H9 (cell line): ENCODE results near the gene SPTBN4. TPM values are rescaled to one million over a fixed set of nuclear protein-coding genes. Genes with fewer than 3 reads are reported as not detected.

Source experiments
- DNase-seq: peaks from one replicate; pipeline ENCODE4 v3.0.0-alpha.2; 2017
- H2AFZ ChIP-seq: one replicate; pipeline ENCODE4 v1.6.1; 2013; ENCODE audit warnings: mild to moderate bottlenecking, low read length, control low read depth, moderate library complexity
- H2AK5ac ChIP-seq: 2 replicates; pipeline ENCODE4 v1.6.1; 2013; ENCODE audit warnings: low read length, control low read depth, mixed read lengths; ENCODE audit not compliant: insufficient read length
- H2BK120ac ChIP-seq: one replicate; pipeline ENCODE4 v1.6.1; 2013; ENCODE audit warnings: low read depth, mild to moderate bottlenecking, low read length, control low read depth, inconsistent platforms; ENCODE audit not compliant: poor library complexity, severe bottlenecking
- H2BK12ac ChIP-seq: 2 replicates; pipeline ENCODE4 v1.6.1; 2013; ENCODE audit warnings: low read length, control low read depth, mixed read lengths, low read depth; ENCODE audit not compliant: insufficient read length
- H2BK15ac ChIP-seq: 2 replicates; pipeline ENCODE4 v1.6.1; 2013; ENCODE audit warnings: low read depth, low read length, control low read depth
- H2BK20ac ChIP-seq: one replicate; pipeline ENCODE4 v1.6.1; 2013; ENCODE audit warnings: low read depth, mild to moderate bottlenecking, low read length, control low read depth, inconsistent platforms; ENCODE audit not compliant: poor library complexity, severe bottlenecking
- H2BK5ac ChIP-seq: 2 replicates; pipeline ENCODE4 v1.6.1; 2013; ENCODE audit warnings: low read length, control low read depth, mixed read lengths; ENCODE audit not compliant: insufficient read length
- H3K14ac ChIP-seq: 2 replicates; pipeline ENCODE4 v1.6.1; 2013; ENCODE audit warnings: low read length, control low read depth; ENCODE audit not compliant: insufficient read depth
- H3K18ac ChIP-seq: 2 replicates; pipeline ENCODE4 v1.6.1; 2013; ENCODE audit warnings: low read depth, mild to moderate bottlenecking, mixed read lengths, low read length, control low read depth; ENCODE audit not compliant: insufficient read length
- H3K23ac ChIP-seq: 2 replicates; pipeline ENCODE4 v1.6.1; 2013; ENCODE audit warnings: low read length, control low read depth, mixed read lengths, low read depth; ENCODE audit not compliant: insufficient read length
- H3K23me2 ChIP-seq: 2 replicates; pipeline ENCODE4 v1.6.1; 2013; ENCODE audit warnings: low read depth, mild to moderate bottlenecking, mixed read lengths, low read length, control low read depth; ENCODE audit not compliant: insufficient read length, poor library complexity, severe bottlenecking
- H3K27ac ChIP-seq: 2 replicates; pipeline ENCODE4 v1.5.1; 2013; ENCODE audit warnings: low read length, control low read depth, mixed read lengths, low read depth; ENCODE audit not compliant: insufficient read length
- H3K27me3 ChIP-seq: 2 replicates; pipeline ENCODE4 v1.6.1; 2013; ENCODE audit warnings: low read length, control low read depth, inconsistent platforms; ENCODE audit not compliant: insufficient read depth
- H3K4ac ChIP-seq: 2 replicates; pipeline ENCODE4 v1.6.1; 2013; ENCODE audit warnings: low read depth, mild to moderate bottlenecking, control low read depth, inconsistent platforms, low read length, moderate library complexity
- H3K4me1 ChIP-seq: 2 replicates; pipeline ENCODE4 v1.6.1; 2013; ENCODE audit warnings: low read length, control low read depth, inconsistent platforms; ENCODE audit not compliant: insufficient read depth
- H3K4me2 ChIP-seq: 2 replicates; pipeline ENCODE4 v1.6.1; 2013; ENCODE audit warnings: low read length, control low read depth, mixed read lengths; ENCODE audit not compliant: insufficient read length, insufficient read depth
- H3K56ac ChIP-seq: 2 replicates; pipeline ENCODE4 v1.6.1; 2013; ENCODE audit warnings: low read depth, mild to moderate bottlenecking, mixed read lengths, low read length, control low read depth; ENCODE audit not compliant: insufficient read length
- H3K79me1 ChIP-seq: 2 replicates; pipeline ENCODE4 v1.6.1; 2013; ENCODE audit warnings: low read depth, mild to moderate bottlenecking, moderate library complexity, low read length, control low read depth, inconsistent platforms; ENCODE audit not compliant: insufficient read depth, poor library complexity, severe bottlenecking
- H3K79me2 ChIP-seq: 2 replicates; pipeline ENCODE4 v1.6.1; 2013; ENCODE audit warnings: low read length, control low read depth, inconsistent platforms; ENCODE audit not compliant: insufficient read depth
- H3K9ac ChIP-seq: 2 replicates; pipeline ENCODE4 v1.6.1; 2013; ENCODE audit warnings: low read length, control low read depth, mixed read lengths; ENCODE audit not compliant: insufficient read length; ENCODE audit errors: extremely low read depth
- H3K9me3 ChIP-seq: one replicate; pipeline ENCODE4 v1.6.1; 2013; ENCODE audit warnings: low read depth, low read length, inconsistent platforms; ENCODE audit not compliant: control insufficient read depth
- H3T11ph ChIP-seq: one replicate; pipeline ENCODE4 v1.6.1; 2013; ENCODE audit warnings: mild to moderate bottlenecking, low read length, control low read depth, inconsistent platforms
- H4K20me1 ChIP-seq: one replicate; pipeline ENCODE4 v1.6.1; 2013; ENCODE audit not compliant: control insufficient read depth, insufficient read length, insufficient read depth
- H4K5ac ChIP-seq: 2 replicates; pipeline ENCODE4 v1.6.1; 2013; ENCODE audit warnings: low read depth, mild to moderate bottlenecking, mixed read lengths, low read length, control low read depth; ENCODE audit not compliant: insufficient read length
- H4K8ac ChIP-seq: replicated peaks from 2 replicates; pipeline ENCODE4 v1.6.1; 2013; ENCODE audit warnings: low read length, control low read depth, mixed read lengths, low read depth; ENCODE audit not compliant: insufficient read length
- H4K91ac ChIP-seq: 2 replicates; pipeline ENCODE4 v1.6.1; 2013; ENCODE audit warnings: low read depth, mild to moderate bottlenecking, moderate library complexity, mixed read lengths, low read length, control low read depth; ENCODE audit not compliant: insufficient read length
- H3K27ac Mint-ChIP-seq, 3 experiments: 2 replicates in 2 of 3; 3 replicates in 1 of 3; pipeline ENCODE4 v1.8.0; 2020 to 2021; ENCODE audit warnings: mixed read lengths in 3 of 3, mild to moderate bottlenecking in 1 of 3, moderate library complexity in 1 of 3
- H3K27me3 Mint-ChIP-seq: 2 replicates; pipeline ENCODE4 v1.8.0; 2021; ENCODE audit warnings: low read depth, mild to moderate bottlenecking, moderate library complexity, mixed read lengths
- H3K36me3 Mint-ChIP-seq, 3 experiments: 2 replicates in 2 of 3; 3 replicates in 1 of 3; pipeline ENCODE4 v1.8.0; 2020 to 2021; ENCODE audit warnings: low read depth in 3 of 3, mixed read lengths in 3 of 3; ENCODE audit not compliant: insufficient read depth in 1 of 3
- H3K4me1 Mint-ChIP-seq, 2 experiments: 2 replicates each; pipeline ENCODE4 v1.8.0; 2020; ENCODE audit warnings: mixed read lengths in 2 of 2
- H3K4me3 Mint-ChIP-seq, 2 experiments: 2 replicates in 1 of 2; 3 replicates in 1 of 2; pipeline ENCODE4 v1.8.0; 2020 to 2021; ENCODE audit warnings: mild to moderate bottlenecking in 2 of 2, mixed read lengths in 2 of 2, moderate library complexity in 1 of 2
- H3K9me3 Mint-ChIP-seq, 2 experiments: 2 replicates in 1 of 2; 3 replicates in 1 of 2; pipeline ENCODE4 v1.8.0; 2020; ENCODE audit warnings: mild to moderate bottlenecking in 2 of 2, mixed read lengths in 2 of 2, moderate library complexity in 1 of 2
- WGBS: extraction: QIAGEN DNeasy Blood & Tissue Kit; methylation state at CpG from one replicate; pipeline ENCODE4 v1.1.7; 2013; ENCODE audit warnings: missing lambda C conversion rate, low lambda C conversion rate, mixed read lengths; ENCODE audit not compliant: insufficient read length; ENCODE audit errors: extremely low coverage; 5-methylcytosine and 5-hydroxymethylcytosine counted together
- total RNA-seq: library from RNA; stranded (reverse); gene quantifications from 2 replicates; pipeline ENCODE4 v1.2.1, GENCODE V29; 2021
- TF ChIP-seq, protein P1 (sequence below): fragments of 200-600 bp; sonication (generic); conservative IDR thresholded peaks from 3 replicates; pipeline ENCODE4 v1.8.0; 2021; ENCODE audit warnings: antibody characterized with exemption, mild to moderate bottlenecking

SPTBN4 gene
- total RNA-seq, 1 experiment from 2014 or later, result 2.9 TPM

DNA sequence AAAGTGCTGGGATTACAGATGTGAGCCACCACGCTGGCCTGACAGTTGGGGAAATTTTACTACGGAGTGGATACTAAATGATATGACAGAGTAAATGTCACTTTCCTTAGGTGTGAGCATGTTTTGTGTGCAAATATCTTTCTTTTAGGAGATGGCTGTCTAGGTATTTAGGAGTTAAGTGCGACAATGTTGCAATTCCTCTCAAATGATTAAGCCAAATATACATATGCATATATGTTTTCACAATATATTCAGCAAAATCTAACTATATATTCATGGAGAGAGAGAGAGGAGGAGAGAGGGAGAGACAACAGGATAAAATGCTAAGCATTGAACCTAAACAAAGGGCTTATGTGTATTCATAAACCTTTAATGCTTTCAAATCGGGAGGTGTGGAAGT lies 17.3 kb upstream of the SPTBN4 start:
- Histone ChIP-seq H3K9me3 (no peaks in the 10 kb centered on the region), H3K79me1 (no peaks in the 10 kb centered on the region), H3T11ph (no peak overlapping the region), H3K4me1 (no peaks in the 10 kb centered on the region), H3K79me2 (no peaks in the 10 kb centered on the region), H3K23me2 (peaks cover 3% of the 10 kb centered on the region), H3K27ac (no peak overlapping the region), H4K20me1 (no peaks in the 10 kb centered on the region), H3K18ac (no peak overlapping the region), H2BK12ac (no peak overlapping the region), H3K4ac (no peak overlapping the region), H2AK5ac (no peak overlapping the region), H3K9ac (no peak overlapping the region), H3K14ac (no peak overlapping the region), H4K8ac (no peak overlapping the region), H3K23ac (no peak overlapping the region), H3K27me3 (no peaks in the 10 kb centered on the region), H2BK5ac (no peak overlapping the region), H2BK20ac (no peak overlapping the region), H2AFZ (no peak overlapping the region), H3K4me2 (no peak overlapping the region), H4K91ac (no peak overlapping the region), H2BK15ac (no peak overlapping the region), H2BK120ac (no peak overlapping the region), H4K5ac (no peak overlapping the region), H3K56ac (no peak overlapping the region)
- H3K9me3 Mint-ChIP-seq, result no peaks in the 10 kb centered on the region; a peak in 1 of 5 replicates
- peaks cover 20 to 24% of the 10 kb centered on the region in 2 experiments for H3K4me1 Mint-ChIP-seq
- peaks cover 0 to 18% (median 4%) of the 10 kb centered on the region in 3 experiments; a peak in 4 of 7 replicates for H3K36me3 Mint-ChIP-seq
- WGBS, result no CpG with 5 or more reads among the region's 4 CpGs
- H3K27ac Mint-ChIP-seq, result no peak overlapping the region
- TF ChIP-seq, protein P1, sequence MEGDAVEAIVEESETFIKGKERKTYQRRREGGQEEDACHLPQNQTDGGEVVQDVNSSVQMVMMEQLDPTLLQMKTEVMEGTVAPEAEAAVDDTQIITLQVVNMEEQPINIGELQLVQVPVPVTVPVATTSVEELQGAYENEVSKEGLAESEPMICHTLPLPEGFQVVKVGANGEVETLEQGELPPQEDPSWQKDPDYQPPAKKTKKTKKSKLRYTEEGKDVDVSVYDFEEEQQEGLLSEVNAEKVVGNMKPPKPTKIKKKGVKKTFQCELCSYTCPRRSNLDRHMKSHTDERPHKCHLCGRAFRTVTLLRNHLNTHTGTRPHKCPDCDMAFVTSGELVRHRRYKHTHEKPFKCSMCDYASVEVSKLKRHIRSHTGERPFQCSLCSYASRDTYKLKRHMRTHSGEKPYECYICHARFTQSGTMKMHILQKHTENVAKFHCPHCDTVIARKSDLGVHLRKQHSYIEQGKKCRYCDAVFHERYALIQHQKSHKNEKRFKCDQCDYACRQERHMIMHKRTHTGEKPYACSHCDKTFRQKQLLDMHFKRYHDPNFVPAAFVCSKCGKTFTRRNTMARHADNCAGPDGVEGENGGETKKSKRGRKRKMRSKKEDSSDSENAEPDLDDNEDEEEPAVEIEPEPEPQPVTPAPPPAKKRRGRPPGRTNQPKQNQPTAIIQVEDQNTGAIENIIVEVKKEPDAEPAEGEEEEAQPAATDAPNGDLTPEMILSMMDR, result no peak
- H3K27me3 Mint-ChIP-seq, result no peaks in the 10 kb centered on the region
- no peak overlapping the region for H3K4me3 Mint-ChIP-seq
- DNase-seq, result no peak
